SW480 (cell line): ENCODE results near the gene PAFAH2.
"Not testable (repeated sequence)": the region's sequence is repeated elsewhere in the genome, so short reads cannot be mapped to it uniquely, and the experiment has no call there.

Source experiments
- DNase-seq: peaks from one replicate; pipeline ENCODE4 v3.0.0-alpha.2; 2016; ENCODE audit warnings: low spot score

Gene PAFAH2

GRCh38 chr1:25979210-25979609 lies 18.7 kb downstream of the PAFAH2 start:
- no peak for DNase-seq

DNA sequence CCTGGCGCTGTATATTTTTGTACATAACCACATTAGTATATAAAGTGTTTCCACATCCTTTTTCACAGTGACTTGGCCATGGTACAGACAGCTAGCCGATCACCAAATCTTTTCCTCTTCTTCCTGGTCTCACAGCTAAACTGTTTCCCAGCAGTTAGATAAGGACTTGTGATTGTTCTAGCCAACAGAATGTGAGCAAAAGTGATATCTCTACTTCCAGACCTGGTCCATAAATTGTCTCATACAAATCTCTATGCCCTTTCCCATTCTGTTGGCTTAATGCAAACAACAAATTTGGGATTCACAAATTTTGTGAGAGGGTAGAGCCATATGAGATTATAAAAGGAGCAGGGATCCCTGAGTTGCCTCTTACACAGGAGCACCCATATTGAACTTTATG lies 19.5 kb downstream of the PAFAH2 start:
- no peak for DNase-seq

DNA sequence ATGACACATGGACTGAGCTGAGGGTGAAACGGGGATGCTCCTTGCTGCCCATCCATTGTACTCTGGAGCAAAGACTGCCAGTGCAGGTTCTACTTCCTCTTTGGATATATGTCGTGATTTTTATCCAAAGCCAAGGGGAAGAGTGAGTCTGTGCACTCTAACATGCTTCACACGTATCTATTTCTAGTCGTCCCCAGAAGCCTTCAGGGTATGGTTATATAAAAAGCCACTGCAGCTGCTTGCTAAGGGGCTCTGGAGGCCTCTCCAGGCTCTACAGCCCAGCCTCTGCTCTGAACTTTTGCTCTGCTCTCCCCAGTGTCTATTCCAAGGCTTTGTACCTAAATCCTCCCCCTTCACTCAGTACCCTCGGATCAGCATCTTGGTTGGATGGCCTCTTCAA lies 20.1 kb downstream of the PAFAH2 start:
- no peak for DNase-seq

GRCh38 chr1:25973610-25974321 lies 24.1 kb downstream of the PAFAH2 start:
- DNase-seq = no peak

DNA sequence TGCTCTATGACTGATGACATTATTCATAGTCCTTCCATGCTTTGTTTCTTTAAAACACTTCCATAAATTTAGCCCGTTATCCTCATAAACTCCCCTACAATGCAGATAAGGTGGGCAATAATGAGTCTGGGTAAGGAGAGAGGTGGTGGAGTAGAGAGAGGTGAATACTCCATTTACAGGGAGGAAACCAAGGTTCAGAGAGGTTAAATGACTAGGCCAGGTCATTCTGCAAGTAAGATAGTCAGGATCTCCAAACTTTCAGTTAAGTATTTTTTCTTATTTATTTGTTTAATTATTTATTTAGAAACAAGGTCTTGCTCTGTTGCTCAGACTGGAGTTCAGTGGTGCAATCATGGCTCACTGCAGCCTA lies 26.1 kb downstream of the PAFAH2 start:
- no peak for DNase-seq

DNA sequence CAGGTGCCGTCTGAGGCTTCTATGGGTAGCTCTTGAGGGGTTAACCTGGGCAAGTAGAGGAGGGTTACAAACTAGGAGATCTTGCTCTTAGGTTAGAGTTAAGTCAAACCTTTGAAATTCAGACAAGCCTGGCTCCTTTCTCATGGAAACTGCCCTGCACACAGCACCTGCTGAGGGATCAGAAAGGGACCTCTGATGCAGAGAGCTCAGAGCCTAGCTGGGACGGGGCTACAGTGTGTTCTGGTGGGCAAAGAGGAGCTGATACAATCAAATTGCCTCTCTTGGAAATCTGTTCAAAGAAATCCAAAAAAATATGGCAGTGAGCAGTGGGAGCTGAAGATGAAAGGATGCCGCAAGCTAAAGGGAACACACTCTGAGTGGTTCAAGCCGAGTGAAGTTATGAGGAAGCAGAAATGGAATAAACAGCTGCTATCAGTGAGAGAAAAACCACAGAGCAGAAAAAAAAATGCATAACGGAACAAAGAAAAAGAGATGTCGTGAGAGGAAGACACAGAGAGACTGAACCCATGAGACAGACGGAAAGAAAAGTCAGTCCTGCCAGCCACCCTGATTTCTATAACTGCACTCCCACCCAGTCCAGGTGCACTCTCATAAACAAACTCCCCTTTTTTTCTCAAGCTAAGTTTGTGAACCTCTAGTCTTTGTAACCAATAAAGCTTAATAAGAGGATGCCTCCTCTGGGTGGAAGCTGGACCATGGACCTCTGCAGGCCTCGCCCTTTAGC lies 26.6 kb downstream of the PAFAH2 start:
- peak; percentile 79 for DNase-seq

GRCh38 chr1:25967308-25967707 lies 30.6 kb downstream of the PAFAH2 start:
- no peak for DNase-seq

DNA sequence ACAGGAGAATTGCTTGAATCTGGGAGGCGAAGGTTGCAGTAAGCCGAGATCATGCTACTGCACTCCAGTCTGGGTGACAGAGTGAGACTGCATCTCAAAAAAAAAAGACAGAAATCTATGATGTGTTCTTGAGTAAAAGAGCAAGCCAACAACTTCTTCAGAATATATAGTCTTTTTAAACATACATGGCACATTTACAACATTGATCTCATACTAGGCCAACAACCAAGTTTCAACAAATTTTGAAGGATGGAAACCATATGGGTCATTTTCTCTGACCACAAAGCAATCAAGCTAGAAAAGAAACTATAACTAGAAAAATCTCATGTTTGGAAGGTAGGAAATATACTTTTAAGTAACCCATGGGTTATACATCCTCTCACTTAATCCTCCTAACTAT lies 38.3 kb downstream of the PAFAH2 start:
- DNase-seq = no peak

GRCh38 chr1:25958465-25958864 lies 39.4 kb downstream of the PAFAH2 start:
- DNase-seq = no peak

DNA sequence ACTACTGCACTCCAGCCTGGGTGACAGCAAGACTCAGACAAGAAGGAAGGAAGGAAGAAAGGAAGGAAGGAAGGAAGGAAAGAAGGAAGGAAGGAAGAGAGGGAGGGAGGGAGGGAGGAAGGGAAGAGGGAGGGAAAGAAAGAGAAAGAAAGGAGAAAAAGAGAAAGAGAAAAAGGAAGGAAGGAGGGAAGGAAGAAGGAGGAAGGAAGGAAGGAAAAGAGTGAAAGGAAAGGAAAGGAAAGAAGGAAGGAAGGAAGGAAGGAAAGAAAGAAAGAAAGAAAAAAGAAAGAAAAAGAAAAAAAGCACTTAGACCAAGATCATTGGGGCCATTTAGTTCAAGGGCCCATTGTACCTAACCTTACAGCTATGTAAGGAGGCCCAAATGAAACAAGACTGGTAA lies 42.3 kb downstream of the PAFAH2 start:
- DNase-seq = no peak

DNA sequence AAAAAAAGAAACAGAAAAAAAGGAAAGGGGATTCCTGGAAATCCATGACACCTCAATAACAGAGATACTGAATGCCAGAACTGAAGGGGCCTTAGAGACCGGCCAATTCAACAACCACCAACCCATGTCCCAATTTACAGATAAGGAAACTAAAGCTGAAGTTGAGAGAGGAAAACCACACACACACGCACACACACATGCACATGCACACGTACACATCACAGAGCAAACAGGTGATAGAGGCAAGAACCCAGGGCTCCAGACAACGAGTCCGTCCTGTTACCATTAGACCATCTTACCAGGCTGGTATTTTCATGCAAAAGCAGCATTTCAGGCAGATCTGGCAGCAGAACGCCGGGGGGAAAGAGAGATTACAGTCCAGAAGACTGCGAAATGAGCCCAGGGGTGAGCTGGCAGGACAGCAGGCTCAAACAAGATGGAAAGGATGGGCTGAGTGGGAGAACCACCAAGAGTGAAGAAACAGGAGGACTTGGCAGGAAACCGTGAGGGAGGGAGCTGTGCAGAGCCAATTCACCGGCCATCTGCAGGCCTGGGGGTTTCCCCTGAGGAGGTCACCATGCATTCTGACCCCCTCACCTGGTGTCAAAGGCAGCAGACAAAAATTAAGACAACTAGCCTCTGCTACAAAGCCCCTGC lies 43.5 kb downstream of the PAFAH2 start:
- no peak for DNase-seq

DNA sequence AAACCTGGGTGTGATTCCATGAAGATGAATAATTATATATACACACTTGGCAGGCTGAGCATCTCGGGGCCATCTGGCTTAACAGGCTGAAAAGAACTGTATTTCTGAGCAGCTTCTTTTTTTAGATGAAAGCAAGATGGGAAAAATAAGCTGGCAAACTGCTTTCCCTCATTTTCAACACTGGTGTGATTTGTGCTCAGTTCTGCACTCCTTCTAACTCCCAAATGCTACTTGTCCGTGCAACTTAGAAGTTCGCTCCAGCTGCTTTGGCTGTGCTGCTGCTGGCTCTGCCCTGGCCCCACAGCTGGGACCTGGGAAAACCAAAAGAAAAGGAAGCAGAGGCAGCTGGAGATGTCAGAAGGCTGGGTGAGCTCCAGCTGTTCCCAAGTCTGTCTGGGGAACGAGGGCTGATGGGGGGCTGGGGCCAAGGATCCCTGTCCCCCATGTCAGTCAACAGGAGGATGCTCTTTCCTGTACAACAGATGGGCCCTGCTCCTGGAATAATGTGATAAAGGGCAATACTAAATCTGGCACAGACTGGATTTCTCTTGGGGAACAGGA lies 44.9 kb downstream of the PAFAH2 start:
- no peak for DNase-seq

GRCh38 chr1:25948641-25949040 lies 49.2 kb downstream of the PAFAH2 start:
- DNase-seq = no peak

DNA sequence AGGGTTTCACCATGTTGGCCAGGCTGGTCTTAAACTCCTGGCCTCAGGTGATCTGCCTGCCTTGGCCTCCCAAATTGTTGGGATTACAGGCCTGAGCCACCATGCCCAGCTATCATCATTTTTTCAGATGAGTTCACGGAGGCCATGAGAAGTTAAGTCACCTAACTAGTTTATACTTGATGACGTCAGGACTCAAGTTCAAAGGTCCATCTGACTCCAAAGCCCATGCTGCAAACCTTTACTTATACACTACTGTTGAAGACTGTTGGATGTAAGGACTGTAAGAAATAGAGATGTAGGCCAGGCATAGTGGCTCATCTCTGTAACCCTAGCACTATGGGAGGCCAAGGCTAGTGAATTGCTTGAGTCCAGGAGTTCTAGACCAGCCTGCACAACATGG lies 50.8 kb downstream of the PAFAH2 start:
- no peak for DNase-seq

GRCh38 chr1:25945761-25946160 lies 52.1 kb downstream of the PAFAH2 start:
- no peak for DNase-seq

DNA sequence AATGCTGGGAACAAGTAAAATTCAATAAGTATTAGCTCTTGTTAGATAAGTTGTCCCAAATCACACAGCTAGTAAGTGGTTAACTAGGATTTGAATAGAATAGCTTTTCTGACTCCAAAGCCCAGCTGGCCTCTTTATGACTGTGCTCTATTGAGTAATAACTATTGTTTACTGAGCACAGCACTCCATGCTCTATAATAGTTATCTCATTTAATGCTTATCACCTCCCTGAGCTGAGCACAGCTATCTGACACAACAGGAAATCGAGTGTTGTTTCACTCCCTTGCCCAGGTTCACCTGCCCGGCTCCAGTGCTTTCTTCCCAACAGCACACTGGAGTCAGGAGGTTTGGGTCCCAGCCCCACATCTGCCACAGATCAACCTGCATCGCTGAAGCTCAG lies 52.9 kb downstream of the PAFAH2 start:
- DNase-seq = no peak

DNA sequence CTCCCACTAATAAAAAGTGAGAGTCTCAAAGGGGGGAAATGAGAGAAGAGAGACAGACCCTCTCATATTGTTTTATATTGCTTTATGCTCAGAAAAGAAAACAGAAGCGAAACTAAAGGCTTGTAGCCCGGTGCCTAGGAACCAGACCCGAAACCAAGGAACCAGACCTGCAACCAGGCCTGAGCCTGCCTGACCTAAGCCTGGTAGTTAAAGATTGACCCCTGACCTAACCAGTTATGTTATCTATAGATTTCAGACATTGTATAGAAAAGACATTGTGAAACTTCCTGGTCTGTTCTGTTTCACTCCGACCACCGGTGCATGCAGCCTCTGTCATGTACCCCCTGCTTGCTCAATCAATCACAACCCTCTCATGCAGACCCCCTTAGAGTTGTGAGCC lies 54.4 kb downstream of the PAFAH2 start:
- DNase-seq = not testable (repeated sequence)

DNA sequence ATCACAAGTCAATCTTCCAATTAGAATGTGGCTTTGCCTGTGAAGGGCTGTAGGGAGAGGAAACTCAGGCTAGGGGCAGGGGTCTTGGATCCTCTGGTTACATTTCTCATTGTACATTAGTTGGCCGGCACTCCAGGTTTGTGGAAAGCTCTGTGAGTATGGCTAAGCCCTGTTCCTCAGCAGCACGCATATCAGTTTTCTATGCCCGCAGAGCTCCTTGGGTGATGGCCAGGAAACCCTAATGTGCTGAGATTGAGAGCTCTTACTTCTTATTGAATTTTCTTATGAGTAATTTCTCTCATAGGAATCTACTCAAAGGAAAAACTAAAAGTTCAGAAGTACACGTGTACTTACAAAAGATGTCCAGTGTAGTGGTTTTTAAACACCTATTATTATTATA lies 60.9 kb downstream of the PAFAH2 start:
- no peak for DNase-seq

DNA sequence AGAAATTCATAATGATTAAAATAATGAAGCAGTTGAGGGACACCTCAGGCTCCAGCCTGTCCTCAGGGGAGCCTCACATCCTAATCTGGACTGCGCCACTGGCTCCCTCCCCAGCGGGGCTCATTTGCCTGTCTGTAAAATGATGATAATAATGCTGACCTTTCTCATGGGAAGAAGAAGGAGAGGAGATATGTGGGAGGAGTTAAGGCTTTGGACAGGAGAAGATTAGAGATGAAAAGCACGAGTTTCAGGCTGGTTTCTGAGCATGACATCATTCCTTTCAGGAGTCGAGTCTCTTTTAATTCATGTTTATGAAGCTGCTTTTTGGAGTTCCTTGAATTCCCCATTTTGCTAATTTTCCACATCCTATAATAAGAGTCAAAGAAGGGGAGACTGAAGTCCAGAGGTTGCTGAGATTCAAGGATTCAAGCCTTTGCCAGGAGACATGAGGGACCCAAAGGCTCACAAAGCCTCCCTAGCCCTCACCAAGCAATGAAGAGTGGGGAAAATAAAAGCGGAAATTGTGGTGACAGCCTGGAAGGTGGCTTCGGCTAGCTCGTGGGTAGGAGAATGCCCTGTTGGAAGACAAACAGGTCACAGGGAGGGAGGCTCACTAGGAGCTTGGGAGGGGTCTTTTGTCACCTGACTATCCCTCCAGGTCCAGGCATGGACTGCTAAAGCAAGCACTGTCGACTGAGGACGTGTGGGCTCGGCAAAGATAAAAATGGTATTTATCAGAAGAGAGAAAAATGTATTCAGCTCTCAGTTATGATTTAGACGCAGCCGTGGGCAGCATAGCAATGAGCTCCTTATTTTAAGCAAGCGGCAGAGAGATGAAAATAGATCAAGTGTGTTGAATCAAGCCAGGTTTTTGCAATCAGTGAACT lies 64.1 kb downstream of the PAFAH2 start:
- DNase-seq = no peak

DNA sequence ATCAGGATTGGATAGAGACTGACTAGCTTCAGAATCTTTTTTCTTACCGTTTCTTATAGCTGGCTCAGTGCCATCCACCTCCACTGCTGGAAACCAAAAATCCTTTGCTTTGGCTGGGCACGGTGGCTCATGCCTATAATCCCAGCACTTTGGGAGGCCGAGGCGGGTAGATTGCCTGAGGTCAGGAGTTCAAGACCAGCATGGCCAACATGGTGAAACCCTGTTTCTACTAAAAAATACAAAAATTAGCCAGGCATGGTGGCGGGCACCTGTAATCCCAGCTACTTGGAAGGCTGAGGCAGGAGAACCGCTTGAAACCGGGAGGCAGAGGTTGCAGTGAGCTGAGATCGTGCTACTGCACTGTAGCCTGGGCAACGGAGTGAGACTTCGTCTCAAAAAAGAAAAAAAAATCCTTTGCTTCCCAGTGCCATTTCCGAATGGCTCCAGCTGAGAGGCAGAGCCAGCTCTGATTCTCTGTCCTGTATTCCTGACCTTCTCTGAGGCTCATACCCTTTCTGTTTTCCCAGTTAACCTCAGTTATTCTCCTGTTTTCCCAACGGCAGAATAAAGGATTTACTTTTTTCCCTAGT lies 65.0 kb downstream of the PAFAH2 start:
- not testable (repeated sequence) for DNase-seq

DNA sequence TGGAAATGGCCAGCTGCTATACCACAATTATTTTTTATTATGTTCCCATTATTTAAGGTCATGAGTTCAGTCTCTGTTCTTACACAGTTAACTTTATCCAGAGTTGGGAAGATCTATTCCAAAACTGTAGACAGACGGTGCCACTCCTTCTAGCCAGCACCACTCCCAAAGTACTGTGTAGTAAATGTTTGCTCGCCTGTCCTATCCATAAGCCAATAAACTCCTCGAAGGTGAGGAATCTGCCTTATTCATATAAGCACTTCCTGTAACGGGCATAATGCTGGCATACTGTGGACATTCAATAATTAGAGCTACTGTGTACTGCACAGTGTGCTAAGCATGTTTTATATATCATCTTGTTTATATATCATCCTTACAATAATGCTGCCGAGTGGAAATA lies 65.5 kb downstream of the PAFAH2 start:
- no peak for DNase-seq

GRCh38 chr1:25929016-25929415 lies 68.8 kb downstream of the PAFAH2 start:
- no peak for DNase-seq
